H1 (cell line): ENCODE data around the gene CELF3. TPM values are rescaled to one million over a fixed set of nuclear protein-coding genes. Genes with fewer than 3 reads are reported as not detected.

ENCODE experiments used
- CHD1 ChIP-seq: IDR thresholded peaks from 2 replicates; pipeline ENCODE4 v1.6.1; 2012; ENCODE audit warnings: low read depth, low read length, improper control_type of control experiment
- CTBP2 ChIP-seq: IDR thresholded peaks from 2 replicates; pipeline ENCODE4 v1.7.0; 2011; ENCODE audit warnings: borderline replicate concordance, mild to moderate bottlenecking, moderate library complexity, mixed read lengths, low read length; ENCODE audit not compliant: insufficient read depth, insufficient read length
- E2F6 ChIP-seq: IDR thresholded peaks from 2 replicates; pipeline ENCODE4 v1.6.1; 2012; ENCODE audit warnings: inconsistent platforms
- HDAC2 ChIP-seq, 2 experiments: fragments of 300-600 bp in 1 of 2; sonication (generic) in 1 of 2; IDR thresholded peaks; 2 replicates each; pipeline ENCODE4 v1.6.1; 2011 to 2012; ENCODE audit warnings: low read depth in 2 of 2, low read length in 2 of 2, mild to moderate bottlenecking in 2 of 2, moderate library complexity in 2 of 2, borderline replicate concordance in 1 of 2, inconsistent platforms in 1 of 2
- JUN ChIP-seq: IDR thresholded peaks from 2 replicates; pipeline ENCODE4 v1.6.1; 2011; ENCODE audit warnings: low read depth, mild to moderate bottlenecking, improper control_type of control experiment, low read length
- RNF2 ChIP-seq: fragments of 200-900, 300-1000 bp; sonication (generic); IDR thresholded peaks from 2 replicates; pipeline ENCODE4 v1.7.1; 2016; ENCODE audit warnings: borderline replicate concordance, low read depth, mild to moderate bottlenecking, antibody characterized with exemption, low read length; ENCODE audit not compliant: poor library complexity, severe bottlenecking; ENCODE audit errors: missing control alignments
- SAP30 ChIP-seq: fragments of 300-600 bp; sonication (generic); IDR thresholded peaks from 2 replicates; pipeline ENCODE4 v1.7.1; 2012; ENCODE audit warnings: low read length, moderate library complexity, mild to moderate bottlenecking, inconsistent platforms; ENCODE audit not compliant: insufficient read depth, insufficient replicate concordance
- polyA plus RNA-seq, 7 experiments: library from polyadenylated mRNA; depleted of rRNA in 3 of 7; stranded (reverse) in 5 of 7; unstranded in 2 of 7; fragments of >200 nt in 5 of 7; fragments of 200-250 nt in 2 of 7; gene quantifications; 1 replicate in 5 of 7; 2 replicates in 1 of 7; 4 replicates in 1 of 7; pipeline versions ENCODE4 v1.2.1 to v1.2.3, GENCODE V29; 2011 to 2013; ENCODE audit warnings: missing spikeins in 2 of 7, mixed read lengths in 2 of 7
- total RNA-seq: library from RNA; stranded (reverse); fragmentation: NEBNext Ultra II Directional; extraction: Animal tissue kit (Norgen Biotek cat#: 25700); gene quantifications from 2 replicates; pipeline ENCODE4 v1.2.1, GENCODE V29; 2021

Gene CELF3
- total and polyA plus RNA-seq, 2 of the 8 experiments (the other 6 are each of a cell fraction or from before 2014, with no cell fraction given), result 0.34 to 1.2 TPM

DNA sequence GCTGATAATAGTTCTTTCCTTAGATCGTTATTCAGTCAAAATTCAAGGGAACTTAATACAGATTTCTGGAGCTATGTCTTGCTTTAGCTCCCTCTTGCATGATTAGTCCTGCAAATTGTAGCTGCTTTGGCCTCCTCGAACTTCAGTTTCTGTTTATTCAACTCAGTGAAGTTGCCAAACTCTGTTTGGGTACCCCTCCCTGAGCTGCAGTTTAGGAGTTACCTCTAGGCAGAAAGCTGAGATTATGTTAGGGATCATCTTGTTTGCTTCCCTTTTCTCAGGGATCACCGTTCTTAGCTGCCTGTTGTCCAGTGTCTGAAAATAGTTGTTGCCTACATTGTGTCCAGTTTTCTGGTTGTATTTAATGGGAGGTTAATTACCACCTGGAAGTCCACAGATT is 61.2 kb downstream of the CELF3 start (continued):
- TF ChIP-seq SAP30, result no peak
- TF ChIP-seq RNF2, result no peak
- TF ChIP-seq CHD1, result no peak
- TF ChIP-seq CTBP2, result no peak
- TF ChIP-seq HDAC2 (IDR thresholded peaks at IDR 0.05; ENCODE audit: borderline replicate concordance in 1 of 2, low read depth in 2 of 2, low read length in 2 of 2), result no peak
- no peak for TF ChIP-seq E2F6
- no peak for TF ChIP-seq JUN
